K562 (cell line): Measurements from ENCODE around the gene MAPK8IP2. TPM values are rescaled to one million over a fixed set of nuclear protein-coding genes. Genes with fewer than 3 reads are reported as not detected.

Source experiments
- ATAC-seq: fragments of 200-7000 bp; cut with Tn5 transposase; 3 replicates; pipeline ENCODE4 v1.9.1; 2020; ENCODE audit warnings: moderate library complexity
- BruUV-seq: library from RNA; stranded (reverse); fragments of 400-500 nt; replicated peaks from 2 replicates; lab custom pipeline; 2021; lab: Mats Ljungman, UMichigan
- CTCF ChIA-PET: fragments of 300-600 bp; formaldehyde crosslinking; extraction: SDS; loops from one replicate; lab custom pipeline; 2021; ENCODE audit warnings: low intra/inter-chr PET ratio; lab: Yijun Ruan, JAX
- POLR2A ChIA-PET: fragments of 300-600, 350-650 bp; sonication (Branson Sonifier 250); formaldehyde crosslinking; extraction: SDS; loops from one replicate; lab custom pipeline; 2021; ENCODE audit warnings: antibody characterized with exemption, inconsistent platforms; lab: Yijun Ruan, JAX
- DNase-seq, 4 experiments: peaks; one replicate each; pipeline versions ENCODE4 v3.0.0 to v3.0.0-alpha.2; 2011 to 2018; ENCODE audit warnings: low spot score in 3 of 4, mixed read lengths in 3 of 4; ENCODE audit errors: extremely low read depth in 1 of 4
- FAIRE-seq: peaks from 2 replicates; lab custom pipeline; 2011; peaks lifted over from hg19 to GRCh38; lab: Jason Lieb, UNC
- H2AFZ ChIP-seq: 2 replicates; pipeline ENCODE4 v1.6.0; 2011; ENCODE audit warnings: low read depth, low read length, control low read depth, inconsistent platforms
- H3K27ac ChIP-seq: fragments of 200-600 bp; 3 replicates; pipeline ENCODE4 v1.8.0; 2011; ENCODE audit warnings: low read depth, mild to moderate bottlenecking, control low read depth, inconsistent platforms, low read length, moderate library complexity, mixed read lengths; ENCODE audit errors: extremely low read depth
- H3K27me3 ChIP-seq, 2 experiments: fragments of 300-600 bp in 1 of 2; 2 replicates in 1 of 2; 3 replicates in 1 of 2; pipeline versions ENCODE4 v1.6.0 to v1.8.0; 2011; ENCODE audit warnings: inconsistent platforms in 2 of 2, low read length in 2 of 2, mild to moderate bottlenecking in 1 of 2, mixed read lengths in 1 of 2, moderate library complexity in 1 of 2; ENCODE audit not compliant: control insufficient read depth in 2 of 2, insufficient read depth in 2 of 2
- H3K36me3 ChIP-seq: fragments of 300-600 bp; 3 replicates; pipeline ENCODE4 v1.8.0; 2011; ENCODE audit warnings: mild to moderate bottlenecking, low read length, inconsistent platforms; ENCODE audit not compliant: control insufficient read depth, insufficient read depth
- H3K4me1 ChIP-seq, 2 experiments: fragments of 200-600 bp in 1 of 2; replicated peaks in 1 of 2; 2 replicates in 1 of 2; 3 replicates in 1 of 2; pipeline versions ENCODE4 v1.5.1 to v1.8.0; 2011; ENCODE audit warnings: inconsistent platforms in 2 of 2, low read length in 2 of 2, mild to moderate bottlenecking in 1 of 2, mixed read lengths in 1 of 2, moderate library complexity in 1 of 2; ENCODE audit not compliant: control insufficient read depth in 2 of 2, insufficient read depth in 2 of 2
- H3K4me2 ChIP-seq: 2 replicates; pipeline ENCODE4 v1.6.1; 2011; ENCODE audit warnings: low read length, control low read depth, inconsistent platforms, mixed read lengths; ENCODE audit not compliant: insufficient read depth
- H3K4me3 ChIP-seq: fragments of 200-600 bp; sonication (generic), shearing (Covaris generic); 2 replicates; pipeline ENCODE4 v1.5.1; 2016; ENCODE audit warnings: control low read depth, inconsistent platforms
- H3K79me2 ChIP-seq: fragments of 200-600 bp; 3 replicates; pipeline ENCODE4 v1.8.0; 2011; ENCODE audit warnings: low read length, inconsistent platforms; ENCODE audit not compliant: control insufficient read depth, insufficient read depth
- H3K9ac ChIP-seq, 2 experiments: 2 replicates each; pipeline versions ENCODE4 v1.6.0 to v1.6.1; 2011; ENCODE audit warnings: low read depth in 2 of 2, low read length in 2 of 2, control low read depth in 1 of 2, inconsistent platforms in 1 of 2, mild to moderate bottlenecking in 1 of 2, mixed read lengths in 1 of 2; ENCODE audit not compliant: insufficient read depth in 1 of 2
- H3K9me1 ChIP-seq: one replicate; pipeline ENCODE4 v1.6.0; 2011; ENCODE audit warnings: inconsistent platforms, mild to moderate bottlenecking, low read length, moderate library complexity; ENCODE audit not compliant: control insufficient read depth, insufficient read depth
- H3K9me3 ChIP-seq: replicated peaks from 2 replicates; pipeline ENCODE4 v1.5.1; 2011; ENCODE audit warnings: low read depth, low read length, inconsistent platforms; ENCODE audit not compliant: control insufficient read depth, insufficient read depth
- H4K20me1 ChIP-seq: replicated peaks from 2 replicates; pipeline ENCODE4 v1.6.1; 2011; ENCODE audit warnings: low read length, inconsistent platforms, mixed read lengths; ENCODE audit not compliant: control insufficient read depth, insufficient read depth
- GABPB1 ChIP-seq: sonication (generic); formaldehyde crosslinking; IDR thresholded peaks from 2 replicates; pipeline ENCODE4 v1.8.0; 2022; ENCODE audit warnings: mild to moderate bottlenecking, missing genetic modification reagents
- HOXB6 ChIP-seq: fragments of 250-450 bp; sonication (Bioruptor Pico); IDR thresholded peaks from 2 replicates; pipeline ENCODE4 v1.5.1; 2022; ENCODE audit warnings: mild to moderate bottlenecking, borderline replicate concordance
- ZFX ChIP-seq: sonication (generic); formaldehyde crosslinking; IDR thresholded peaks from 2 replicates; pipeline ENCODE4 v1.8.0; 2022; ENCODE audit warnings: mild to moderate bottlenecking, missing genetic modification reagents, moderate library complexity
- ZNF197 ChIP-seq: fragments of 200-800 bp; sonication (Bioruptor generic); IDR thresholded peaks from 2 replicates; pipeline ENCODE4 v1.6.1; 2016; ENCODE audit warnings: low read depth, missing genetic modification characterization, missing compliant biosample characterization
- WGBS: fragments of 100-300 bp; shearing (Covaris generic); methylation state at CpG from one replicate; pipeline ENCODE4 v1.1.6; 2016; ENCODE audit warnings: low coverage, mixed read lengths; ENCODE audit not compliant: insufficient coverage; ENCODE audit errors: missing lambda C conversion rate; 5-methylcytosine and 5-hydroxymethylcytosine counted together
- in situ Hi-C: fragments of 300-500 bp; cut with MboI; formaldehyde crosslinking; loops from 4 replicates; pipeline ENCODE4 v1.15.0; 2018; ENCODE audit warnings: inconsistent platforms, mixed read lengths
- intact Hi-C: fragments of 100-400 bp; cut with micrococcal nuclease; formaldehyde crosslinking; loops from 2 replicates; pipeline ENCODE4 v1.14.2; 2022
- polyA plus RNA-seq, 8 experiments: library from polyadenylated mRNA; depleted of rRNA in 4 of 8; stranded (reverse) in 5 of 8; unstranded in 3 of 8; fragments of >200 nt; fragmentation: Nextera tagmentation in 2 of 8; fragmentation: Illumina TruSeq in 1 of 8; extraction: Ambion mirVana in 2 of 8; extraction: Trizol in 1 of 8; gene quantifications; 2 replicates each; pipeline versions ENCODE4 v1.2.1 to v1.2.3, GENCODE V29; 2011 to 2014; ENCODE audit warnings: inconsistent platforms in 1 of 8, missing spikeins in 1 of 8
- total RNA-seq, 7 experiments: library from RNA; depleted of rRNA in 6 of 7; stranded (reverse); fragments of >200 nt in 6 of 7; fragmentation: Illumina TruSeq in 2 of 7; extraction: Trizol in 2 of 7; gene quantifications; 2 replicates each; pipeline versions ENCODE4 v1.2.1 to v1.2.3, GENCODE V29; 2011 to 2021; ENCODE audit warnings: low replicate concordance in 1 of 7

The MAPK8IP2 gene
- total and polyA plus RNA-seq, 9 of the 15 experiments (the other 6 are each of a cell fraction or from before 2014, with no cell fraction given), result 0.01 to 0.47 (median 0.07) TPM; not detected in 2

- no peak for TF ChIP-seq ZFX
These were observed 26.2 kb upstream of the MAPK8IP2 start (continued) for GRCh38 chr22:50574383-50574755.

- no peak overlapping the region for H3K9ac ChIP-seq
- ChIA-PET POLR2A (interaction anchor here (0.9 to 1.5 kb wide), 3 partner anchors 10 to 17 kb away, joined by 3 to 5 read pairs (median 3); partner anchors contain the start of gene SYCE3), CTCF (interaction anchor here (0.9 to 3.2 kb wide), 6 partner anchors 45 to 125 kb away, joined by 3 to 51 read pairs (median 3); partner anchors contain the start of gene SCO2)
- no peaks in the 10 kb centered on the region for H4K20me1 ChIP-seq
- DNase-seq (no peak), FAIRE-seq (no peak), ATAC-seq (no peak)
- H3K27me3 ChIP-seq, result no peaks in the 10 kb centered on the region
- H3K9me1 ChIP-seq, result no peaks in the 10 kb centered on the region
- H3K4me2 ChIP-seq, result no peak overlapping the region
- peaks cover 0 to 10% of the 10 kb centered on the region in 2 experiments; a peak in 2 of 5 replicates for H3K4me1 ChIP-seq
- no peaks in the 10 kb centered on the region for H3K79me2 ChIP-seq
- H3K36me3 ChIP-seq, result no peaks in the 10 kb centered on the region
- intact Hi-C loops, result no loop called here
- no peak overlapping the region for H2AFZ ChIP-seq
- TF ChIP-seq HOXB6 (no peak), GABPB1 (CRISPR knock-in tag) (no peak), ZNF197 (CRISPR knock-in tag) (no peak)
- WGBS, result 36% methylated on average over 7 of the region's 8 CpGs
- no peak overlapping the region for H3K27ac ChIP-seq
- BruUV-seq, result no TSS peak
- no peaks in the 10 kb centered on the region for H3K9me3 ChIP-seq
- in situ Hi-C loops, result loop anchor here (5.0 kb wide), 1 partner anchor 37 kb away; no protein-coding TSS in a partner anchor
- H3K4me3 ChIP-seq, result no peak overlapping the region
These were observed 25.1 kb upstream of the MAPK8IP2 start for GRCh38 chr22:50575426-50575941.
